ENCODE data around the gene TMEM107.
"Not testable (repeated sequence)": the region's sequence is repeated elsewhere in the genome, so short reads cannot be mapped to it uniquely, and the experiment has no call there.

TMEM107 gene

DNA sequence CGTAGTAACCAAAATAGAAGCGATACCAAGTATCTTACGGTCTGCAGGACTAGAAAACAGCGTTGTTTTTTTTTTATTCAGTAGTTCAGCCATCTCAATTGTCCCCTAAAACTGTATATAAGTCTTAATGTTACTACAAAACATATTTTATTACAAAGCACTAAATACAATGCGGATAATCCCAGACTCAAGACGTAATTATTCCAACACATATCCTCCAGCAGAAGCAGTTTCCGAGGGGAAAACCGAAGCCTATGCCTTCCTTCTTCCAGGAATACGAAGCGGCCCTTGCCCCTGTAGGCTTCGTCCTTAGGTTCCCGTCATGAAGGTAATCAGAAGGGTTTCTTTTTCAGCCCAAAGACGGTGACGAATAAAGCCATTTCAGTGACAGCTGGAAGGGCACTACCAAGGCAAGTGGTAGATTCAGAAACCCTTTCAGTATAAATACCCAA lies 2.3 kb downstream of the TMEM107 start:
- Histone ChIP-seq H3K27me3 (ENCODE audit: insufficient read depth, insufficient read length) (no peaks in the 10 kb centered on the region), H3K36me3 (ENCODE audit: insufficient read depth, insufficient read length, low read length) (no peaks in the 10 kb centered on the region), H3K9ac (ENCODE audit: insufficient read length, low read depth) (peak overlapping the region; percentile 67), H3K4me1 (ENCODE audit: insufficient read depth, insufficient read length) (peaks cover 5% of the 10 kb centered on the region), H3K9me3 (ENCODE audit: insufficient read depth, low read length) (no peaks in the 10 kb centered on the region), H3K4me3 (ENCODE audit: insufficient read length, low read depth) (peak overlapping the region; percentile 31)
- DNase-seq (ENCODE audit: low read depth, low spot score), result no peak
- TF ChIP-seq SUZ12 (IDR thresholded peaks at IDR 0.05; ENCODE audit: extremely low read depth, insufficient read depth, insufficient read length), result no peak
- no peak for TF ChIP-seq YY1 (IDR thresholded peaks at IDR 0.05; ENCODE audit: insufficient read depth, insufficient read length)
- TF ChIP-seq ZNF274 (IDR thresholded peaks at IDR 0.05; ENCODE audit: low read depth, low read length), result no peak

DNA sequence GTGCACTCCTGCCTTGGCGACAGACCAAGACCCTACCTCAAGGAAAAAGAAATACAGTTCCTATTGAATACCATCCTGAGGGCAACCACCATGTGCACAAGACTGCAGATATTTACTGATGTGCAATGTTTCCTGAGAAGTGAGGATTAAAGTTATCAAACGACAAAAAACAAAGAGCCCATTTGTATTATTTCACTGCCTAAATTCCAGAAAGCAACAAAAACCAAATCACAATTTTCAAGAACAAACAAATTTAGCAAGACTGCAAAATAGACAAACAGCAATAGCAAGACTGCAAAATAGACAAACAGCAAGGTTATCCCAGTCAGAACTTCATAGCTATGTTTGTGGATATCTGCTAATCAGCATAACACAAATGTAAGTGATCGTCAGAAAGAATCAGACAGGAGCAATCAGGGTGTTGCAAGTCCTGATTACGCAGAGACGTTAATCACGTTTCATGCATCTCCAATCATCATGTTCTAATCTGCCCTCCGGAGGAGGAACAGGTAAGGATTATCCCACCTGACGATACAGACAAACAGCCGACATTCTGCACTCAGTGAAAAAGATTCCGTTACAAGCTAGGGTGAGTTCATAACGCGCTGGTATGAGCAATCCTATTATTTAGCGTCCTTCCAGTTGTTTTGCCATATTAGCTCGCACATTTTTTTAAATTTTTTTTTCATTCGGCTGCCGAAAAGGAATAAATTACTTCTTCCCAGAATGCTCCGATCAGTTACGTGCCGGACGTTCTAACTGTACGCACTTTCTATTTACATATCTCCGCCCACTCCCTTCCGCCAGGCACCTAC lies 2.9 kb downstream of the TMEM107 start:
- Histone ChIP-seq H3K9ac (ENCODE audit: insufficient read length, low read depth) (peak overlapping the region; percentile 63), H3K4me3 (ENCODE audit: insufficient read length, low read depth) (peak overlapping the region; percentile 31), H3K36me3 (ENCODE audit: insufficient read depth, insufficient read length, low read length) (no peaks in the 10 kb centered on the region), H3K9me3 (ENCODE audit: insufficient read depth, low read length) (no peaks in the 10 kb centered on the region), H3K4me1 (ENCODE audit: insufficient read depth, insufficient read length) (peaks cover 5% of the 10 kb centered on the region), H3K27me3 (ENCODE audit: insufficient read depth, insufficient read length) (no peaks in the 10 kb centered on the region)
- TF ChIP-seq YY1 (IDR thresholded peaks at IDR 0.05; ENCODE audit: insufficient read depth, insufficient read length) (no peak), SUZ12 (IDR thresholded peaks at IDR 0.05; ENCODE audit: extremely low read depth, insufficient read depth, insufficient read length) (no peak), ZNF274 (IDR thresholded peaks at IDR 0.05; ENCODE audit: low read depth, low read length) (no peak)
- no peak for DNase-seq (ENCODE audit: low read depth, low spot score)

DNA sequence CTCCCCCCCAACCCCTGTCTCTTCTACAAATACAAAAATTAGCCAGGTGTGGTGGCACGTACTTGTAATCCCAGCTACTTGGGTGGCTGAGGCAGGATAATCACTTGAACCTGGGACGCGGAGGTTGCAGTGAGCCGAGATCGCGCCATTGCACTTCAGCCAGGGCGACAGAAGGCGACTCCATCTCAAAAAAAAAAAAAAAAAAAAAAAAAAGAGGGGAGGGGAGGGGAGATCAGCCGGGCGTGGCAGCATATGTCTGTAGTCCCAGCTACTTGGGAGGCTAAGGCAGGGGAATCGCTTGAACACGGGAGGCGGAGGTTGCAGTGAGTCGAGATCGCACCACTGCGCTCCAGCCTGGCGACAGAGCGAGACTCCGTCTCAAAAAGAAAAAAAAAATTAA lies 6.0 kb downstream of the TMEM107 start:
- Histone ChIP-seq H3K4me3 (ENCODE audit: insufficient read length, low read depth) (peak overlapping the region; percentile 24), H3K9ac (ENCODE audit: insufficient read length, low read depth) (peak overlapping the region; percentile 21)
- DNase-seq (ENCODE audit: low read depth, low spot score); H3K27me3 ChIP-seq (ENCODE audit: insufficient read depth, insufficient read length); H3K36me3 ChIP-seq (ENCODE audit: insufficient read depth, insufficient read length, low read length); H3K4me1 ChIP-seq (ENCODE audit: insufficient read depth, insufficient read length); H3K9me3 ChIP-seq (ENCODE audit: insufficient read depth, low read length): not testable (repeated sequence)

DNA sequence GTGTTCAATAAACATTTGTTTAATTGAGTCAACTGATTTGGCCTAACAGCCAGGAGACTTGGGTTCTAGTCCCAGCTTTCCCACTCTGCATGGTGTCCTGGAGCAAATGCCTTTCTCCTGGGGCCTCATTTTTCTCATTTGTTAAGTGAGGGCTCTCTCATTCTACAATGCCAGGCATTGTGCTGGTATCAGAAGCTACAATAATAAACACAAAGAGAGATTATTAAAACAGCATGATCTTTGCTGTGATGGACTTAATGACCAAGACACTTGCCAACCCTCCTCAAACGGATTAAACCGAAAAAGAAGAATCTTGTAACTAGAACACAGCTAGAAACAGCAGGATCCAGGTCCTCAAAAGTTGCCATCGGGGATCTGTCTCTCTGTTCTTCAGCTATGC lies 8.7 kb downstream of the TMEM107 start:
- Histone ChIP-seq H3K9me3 (ENCODE audit: insufficient read depth, low read length) (no peaks in the 10 kb centered on the region), H3K27me3 (ENCODE audit: insufficient read depth, insufficient read length) (no peaks in the 10 kb centered on the region), H3K4me1 (ENCODE audit: insufficient read depth, insufficient read length) (peaks cover 7% of the 10 kb centered on the region), H3K36me3 (ENCODE audit: insufficient read depth, insufficient read length, low read length) (no peaks in the 10 kb centered on the region), H3K4me3 (ENCODE audit: insufficient read length, low read depth) (no peak overlapping the region), H3K9ac (ENCODE audit: insufficient read length, low read depth) (no peak overlapping the region)
- TF ChIP-seq SUZ12 (IDR thresholded peaks at IDR 0.05; ENCODE audit: extremely low read depth, insufficient read depth, insufficient read length), result no peak
- no peak for TF ChIP-seq YY1 (IDR thresholded peaks at IDR 0.05; ENCODE audit: insufficient read depth, insufficient read length)
- TF ChIP-seq ZNF274 (IDR thresholded peaks at IDR 0.05; ENCODE audit: low read depth, low read length), result no peak
- DNase-seq (ENCODE audit: low read depth, low spot score), result no peak

DNA sequence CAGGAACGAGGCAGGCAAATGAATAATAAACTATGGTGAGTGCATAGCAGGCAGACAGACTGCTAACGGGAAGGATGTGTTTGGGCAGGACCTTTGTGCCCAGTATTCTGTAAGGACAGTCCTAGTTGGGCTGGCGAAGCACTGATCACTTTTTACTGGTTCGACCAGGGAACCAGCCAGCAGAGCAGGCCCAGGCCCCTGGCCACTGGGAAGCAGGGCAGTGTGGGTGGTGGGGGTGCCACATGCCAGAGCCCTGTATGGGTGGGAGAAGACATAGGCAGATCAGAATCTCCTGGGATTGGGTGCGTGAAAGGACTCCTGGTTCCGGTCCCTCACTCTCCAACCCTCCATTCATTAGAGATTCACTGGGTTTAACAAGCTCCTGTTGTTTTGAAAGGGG lies 9.4 kb downstream of the TMEM107 start:
- TF ChIP-seq ZNF274 (IDR thresholded peaks at IDR 0.05; ENCODE audit: low read depth, low read length), result no peak
- no peak for TF ChIP-seq SUZ12 (IDR thresholded peaks at IDR 0.05; ENCODE audit: extremely low read depth, insufficient read depth, insufficient read length)
- no peak for TF ChIP-seq YY1 (IDR thresholded peaks at IDR 0.05; ENCODE audit: insufficient read depth, insufficient read length)
- H3K36me3 ChIP-seq (ENCODE audit: insufficient read depth, insufficient read length, low read length), result peaks cover 3% of the 10 kb centered on the region
- DNase-seq (ENCODE audit: low read depth, low spot score), result no peak
- H3K4me3 ChIP-seq (ENCODE audit: insufficient read length, low read depth), result no peak overlapping the region
- no peaks in the 10 kb centered on the region for H3K9me3 ChIP-seq (ENCODE audit: insufficient read depth, low read length)
- H3K27me3 ChIP-seq (ENCODE audit: insufficient read depth, insufficient read length), result no peaks in the 10 kb centered on the region
- peaks cover 10% of the 10 kb centered on the region for H3K4me1 ChIP-seq (ENCODE audit: insufficient read depth, insufficient read length)
- H3K9ac ChIP-seq (ENCODE audit: insufficient read length, low read depth), result no peak overlapping the region

DNA sequence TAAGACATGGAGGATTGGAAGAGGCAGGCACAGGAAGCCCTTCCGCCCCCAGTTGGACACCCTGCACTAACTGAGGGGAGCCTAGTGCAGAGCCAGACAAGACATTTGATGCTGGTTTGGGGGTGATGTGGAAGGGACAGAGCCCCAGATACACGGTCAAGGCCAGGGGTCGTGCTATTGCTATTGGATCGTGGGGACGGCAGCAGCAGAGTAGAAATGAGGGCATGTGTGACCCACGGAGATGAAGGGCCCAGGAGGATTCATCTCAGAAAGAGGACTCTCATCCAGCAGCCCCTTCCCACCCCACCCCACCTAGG lies 11.4 kb downstream of the TMEM107 start:
- no peaks in the 10 kb centered on the region for H3K27me3 ChIP-seq (ENCODE audit: insufficient read depth, insufficient read length)
- no peaks in the 10 kb centered on the region for H3K9me3 ChIP-seq (ENCODE audit: insufficient read depth, low read length)
- DNase-seq (ENCODE audit: low read depth, low spot score), result no peak
- no peak for TF ChIP-seq YY1 (IDR thresholded peaks at IDR 0.05; ENCODE audit: insufficient read depth, insufficient read length)
- no peak for TF ChIP-seq SUZ12 (IDR thresholded peaks at IDR 0.05; ENCODE audit: extremely low read depth, insufficient read depth, insufficient read length)
- TF ChIP-seq ZNF274 (IDR thresholded peaks at IDR 0.05; ENCODE audit: low read depth, low read length), result no peak
- no peak overlapping the region for H3K4me3 ChIP-seq (ENCODE audit: insufficient read length, low read depth)
- H3K9ac ChIP-seq (ENCODE audit: insufficient read length, low read depth), result peak overlapping the region; percentile 94
- peaks cover 18% of the 10 kb centered on the region for H3K36me3 ChIP-seq (ENCODE audit: insufficient read depth, insufficient read length, low read length)
- H3K4me1 ChIP-seq (ENCODE audit: insufficient read depth, insufficient read length), result peaks cover 18% of the 10 kb centered on the region

DNA sequence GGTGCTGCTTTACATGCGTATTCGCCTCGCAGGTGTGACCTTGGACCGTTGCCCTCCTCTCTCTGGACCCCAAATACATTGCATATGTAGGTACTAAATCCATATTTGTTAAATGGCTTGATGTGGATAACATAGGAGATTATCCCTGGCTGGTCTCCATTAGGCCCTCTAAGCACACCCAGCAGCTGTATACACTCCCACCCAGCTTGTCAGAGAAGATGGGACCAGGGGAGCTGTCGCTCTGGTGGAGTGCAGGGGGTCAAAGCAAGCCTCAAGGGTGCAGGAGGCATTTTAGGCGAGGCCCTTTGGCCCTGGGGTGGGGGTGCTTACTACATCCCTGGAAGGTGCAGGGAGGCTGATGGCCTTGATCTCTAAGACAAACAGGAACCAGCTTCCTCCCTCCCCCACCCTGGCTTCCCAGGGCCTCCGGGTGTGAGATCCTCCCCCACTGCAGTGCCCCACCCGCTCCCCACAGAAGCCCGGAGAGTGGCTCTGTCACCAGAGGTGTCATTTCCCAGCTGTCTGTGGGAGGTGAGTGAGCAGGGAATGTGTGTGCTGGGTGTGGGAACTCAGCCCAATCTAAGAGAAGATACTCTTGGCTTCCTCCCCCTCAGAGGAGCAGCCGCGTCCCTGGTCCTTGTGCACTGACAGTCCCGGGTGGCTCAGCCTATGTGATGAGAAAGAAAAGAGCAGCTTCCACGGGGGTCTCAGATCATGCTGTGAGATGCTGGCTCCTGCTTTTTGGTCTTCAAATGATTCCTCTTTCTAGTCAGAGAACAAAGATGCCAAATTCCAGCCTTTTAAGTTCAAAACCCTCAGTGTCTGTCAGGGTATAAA lies 12.0 kb downstream of the TMEM107 start:
- Histone ChIP-seq H3K4me3 (ENCODE audit: insufficient read length, low read depth) (peak overlapping the region; percentile 9), H3K9me3 (ENCODE audit: insufficient read depth, low read length) (no peaks in the 10 kb centered on the region)
- no peak for DNase-seq (ENCODE audit: low read depth, low spot score)

More for the DNA sequence above, 12.0 kb downstream of the TMEM107 start:
- Histone ChIP-seq H3K4me1 (ENCODE audit: insufficient read depth, insufficient read length) (peaks cover 18% of the 10 kb centered on the region), H3K9ac (ENCODE audit: insufficient read length, low read depth) (peak overlapping the region; percentile 94), H3K27me3 (ENCODE audit: insufficient read depth, insufficient read length) (no peaks in the 10 kb centered on the region), H3K36me3 (ENCODE audit: insufficient read depth, insufficient read length, low read length) (peaks cover 23% of the 10 kb centered on the region)
- TF ChIP-seq ZNF274 (IDR thresholded peaks at IDR 0.05; ENCODE audit: low read depth, low read length) (no peak), YY1 (IDR thresholded peaks at IDR 0.05; ENCODE audit: insufficient read depth, insufficient read length) (no peak), SUZ12 (IDR thresholded peaks at IDR 0.05; ENCODE audit: extremely low read depth, insufficient read depth, insufficient read length) (no peak)

Measured in NT2/D1 (cell line).